GM10266 (cell line): ENCODE data around the gene SYT11.

Experiments
- DNase-seq: peaks from one replicate; pipeline ENCODE4 v3.0.0; 2012; ENCODE audit errors: extremely low spot score
- TF ChIP-seq, protein P1 (sequence below): IDR thresholded peaks from 2 replicates; pipeline ENCODE4 v1.5.1; 2012; ENCODE audit warnings: mild to moderate bottlenecking, low read depth; ENCODE audit not compliant: control insufficient read depth, insufficient read depth; ENCODE audit errors: missing control alignments

Gene SYT11

GRCh38 chr1:155850345-155850744 is 9.0 kb upstream of the SYT11 start:
- TF ChIP-seq, protein P1, sequence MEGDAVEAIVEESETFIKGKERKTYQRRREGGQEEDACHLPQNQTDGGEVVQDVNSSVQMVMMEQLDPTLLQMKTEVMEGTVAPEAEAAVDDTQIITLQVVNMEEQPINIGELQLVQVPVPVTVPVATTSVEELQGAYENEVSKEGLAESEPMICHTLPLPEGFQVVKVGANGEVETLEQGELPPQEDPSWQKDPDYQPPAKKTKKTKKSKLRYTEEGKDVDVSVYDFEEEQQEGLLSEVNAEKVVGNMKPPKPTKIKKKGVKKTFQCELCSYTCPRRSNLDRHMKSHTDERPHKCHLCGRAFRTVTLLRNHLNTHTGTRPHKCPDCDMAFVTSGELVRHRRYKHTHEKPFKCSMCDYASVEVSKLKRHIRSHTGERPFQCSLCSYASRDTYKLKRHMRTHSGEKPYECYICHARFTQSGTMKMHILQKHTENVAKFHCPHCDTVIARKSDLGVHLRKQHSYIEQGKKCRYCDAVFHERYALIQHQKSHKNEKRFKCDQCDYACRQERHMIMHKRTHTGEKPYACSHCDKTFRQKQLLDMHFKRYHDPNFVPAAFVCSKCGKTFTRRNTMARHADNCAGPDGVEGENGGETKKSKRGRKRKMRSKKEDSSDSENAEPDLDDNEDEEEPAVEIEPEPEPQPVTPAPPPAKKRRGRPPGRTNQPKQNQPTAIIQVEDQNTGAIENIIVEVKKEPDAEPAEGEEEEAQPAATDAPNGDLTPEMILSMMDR = no peak
- no peak for DNase-seq

DNA sequence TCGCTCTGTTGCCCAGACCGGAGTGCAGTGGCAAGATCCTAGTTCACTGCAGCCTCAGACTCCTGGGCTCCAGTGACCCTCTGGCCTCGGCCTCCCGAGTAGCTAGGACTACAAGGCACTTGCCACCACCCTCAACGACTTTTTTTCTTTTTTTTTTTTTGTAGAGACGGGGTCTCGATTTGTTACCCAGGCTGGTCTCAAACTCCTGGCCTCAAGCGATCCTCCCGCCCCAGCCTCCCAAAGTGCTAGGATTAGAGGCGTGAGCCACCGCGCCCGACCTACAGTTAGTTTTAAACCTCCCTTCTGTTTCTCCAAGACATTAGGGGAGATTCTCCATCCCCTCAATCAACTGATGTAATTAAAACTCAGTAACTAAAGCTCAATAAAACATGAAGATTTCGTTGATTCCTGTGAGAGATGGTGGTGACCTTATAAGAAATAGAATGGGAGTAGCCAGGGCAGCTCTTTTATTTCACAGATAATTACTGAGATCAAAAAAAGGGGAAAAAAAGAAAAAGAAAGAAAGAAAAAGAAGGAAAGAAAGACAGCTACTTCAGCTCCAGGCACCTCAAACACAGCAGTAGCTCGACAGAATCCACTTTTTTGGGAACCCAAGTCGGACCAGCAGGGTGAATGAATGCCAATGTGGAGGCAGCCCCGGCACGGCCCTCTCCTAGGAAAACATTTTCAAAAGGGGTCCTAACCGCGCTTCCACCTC is 3.0 kb upstream of the SYT11 start:
- TF ChIP-seq, protein P1 = no peak
- no peak for DNase-seq

DNA sequence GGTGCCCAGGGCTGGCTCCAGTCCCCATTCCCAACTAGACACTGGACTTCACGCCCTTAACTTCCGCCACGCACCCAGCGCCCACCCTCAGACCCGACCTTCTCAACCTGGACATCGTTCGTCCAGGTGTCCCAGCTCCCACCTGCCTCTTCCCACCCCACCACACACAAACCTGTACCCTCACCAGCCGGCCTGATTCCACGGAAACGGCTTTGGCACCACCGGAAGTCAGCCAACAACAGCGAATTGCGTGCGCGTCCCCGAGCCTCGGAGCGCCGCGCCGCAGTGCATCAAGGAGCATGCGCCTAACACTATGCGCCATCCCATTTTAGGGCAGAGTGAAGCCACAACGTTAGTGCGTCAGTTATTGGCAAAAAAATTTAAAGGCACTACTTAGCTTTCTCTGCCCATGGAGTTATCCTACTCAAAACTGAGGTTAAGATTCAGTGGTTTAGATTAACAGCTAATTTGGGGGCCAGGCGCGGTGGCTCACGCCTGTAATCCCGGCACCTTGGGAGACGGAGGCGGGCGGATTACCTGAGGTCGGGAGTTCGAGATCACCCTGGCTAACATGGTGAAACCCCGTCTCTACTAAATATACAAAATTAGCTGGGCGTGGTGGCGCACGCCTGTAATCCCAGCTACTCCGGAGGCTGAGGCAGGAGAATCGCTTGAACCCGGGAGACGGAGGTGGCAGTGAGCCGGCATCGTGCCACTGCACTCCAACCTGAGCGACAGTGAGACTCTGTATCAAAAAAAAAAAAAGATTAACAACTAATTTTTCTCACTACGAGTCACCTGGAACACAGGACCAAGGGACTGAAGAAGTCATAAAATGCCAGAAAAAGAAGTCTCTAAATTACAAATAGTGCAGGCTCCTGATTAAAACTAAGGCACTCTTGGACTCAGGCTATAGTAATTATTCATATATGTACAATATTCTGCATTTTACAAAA is 2.1 kb upstream of the SYT11 start, which contains the start of gene GON4L:
Gene GON4L, minus strand, starts transcription at position 240 of the 956 bp plus-strand sequence. CDS start 3,434 bp downstream, outside the sequence.
- TF ChIP-seq, protein P1 = no peak
- peak; percentile 86 for DNase-seq

DNA sequence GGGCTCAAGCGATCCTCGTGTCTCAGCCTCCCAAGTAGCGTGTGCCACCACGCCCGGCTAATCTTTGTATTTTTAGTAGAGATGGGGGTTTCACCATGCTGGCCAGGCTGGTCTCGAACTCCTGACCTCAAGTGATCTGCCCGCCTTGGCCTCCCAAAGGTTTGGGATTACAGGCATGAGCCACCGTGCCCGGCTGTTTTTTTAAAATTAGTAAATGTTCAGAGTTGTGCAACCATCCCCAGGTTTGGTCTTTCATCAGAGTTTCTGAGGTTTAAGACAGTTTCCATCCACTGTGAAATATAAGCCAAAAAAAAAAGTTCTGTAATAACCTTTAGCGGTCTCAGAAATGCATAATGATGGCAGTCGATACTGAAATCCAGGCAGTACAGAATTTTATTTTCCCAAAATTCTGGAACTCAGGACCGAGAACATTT is 550 bp upstream of the SYT11 start:
- TF ChIP-seq, protein P1 = no peak
- DNase-seq = peak; percentile 34

GRCh38 chr1:155859881-155860871 is 809 bp downstream of the SYT11 start:
- TF ChIP-seq, protein P1 = no peak
- peak; percentile 77 for DNase-seq

DNA sequence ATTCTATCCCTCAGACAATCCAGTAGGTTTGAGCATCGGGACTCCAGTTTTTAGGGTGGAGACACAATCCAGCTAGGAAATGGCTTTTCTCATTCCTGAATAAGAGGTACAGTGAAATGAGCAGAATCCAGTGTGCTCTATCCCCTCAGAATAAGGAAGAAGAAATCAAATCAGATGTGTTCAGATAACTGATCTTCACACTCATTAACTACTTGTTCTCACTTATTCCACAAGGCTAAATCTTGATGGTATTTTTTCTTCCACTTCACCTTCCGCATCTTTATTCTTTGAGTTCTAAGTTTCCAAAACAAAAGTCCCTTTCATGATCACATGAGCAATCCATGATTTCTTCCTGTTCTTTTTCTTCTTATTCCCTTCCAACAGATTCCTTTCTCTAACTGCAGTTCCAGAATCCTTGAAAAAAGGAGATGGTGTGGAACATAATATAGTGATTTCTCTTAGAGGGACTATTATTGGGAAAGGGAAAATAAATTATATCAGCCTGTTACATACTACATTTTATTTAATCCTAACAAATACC is 1.7 kb downstream of the SYT11 start:
- TF ChIP-seq, protein P1 = no peak
- DNase-seq = no peak
